Stimulated activated CD8-positive, alpha-beta memory T cell treated with anti-CD3 and anti-CD28 coated beads, Interleukin-2, amount 100 ng/mL, for 48 hours (primary cell): ENCODE data around the gene CYP2S1.

Experiments
- DNase-seq, 2 donors: peaks; one replicate each; pipeline ENCODE4 v3.0.0-alpha.2; 2020; ENCODE audit warnings: low read depth in 2 of 2

CYP2S1 gene

DNA sequence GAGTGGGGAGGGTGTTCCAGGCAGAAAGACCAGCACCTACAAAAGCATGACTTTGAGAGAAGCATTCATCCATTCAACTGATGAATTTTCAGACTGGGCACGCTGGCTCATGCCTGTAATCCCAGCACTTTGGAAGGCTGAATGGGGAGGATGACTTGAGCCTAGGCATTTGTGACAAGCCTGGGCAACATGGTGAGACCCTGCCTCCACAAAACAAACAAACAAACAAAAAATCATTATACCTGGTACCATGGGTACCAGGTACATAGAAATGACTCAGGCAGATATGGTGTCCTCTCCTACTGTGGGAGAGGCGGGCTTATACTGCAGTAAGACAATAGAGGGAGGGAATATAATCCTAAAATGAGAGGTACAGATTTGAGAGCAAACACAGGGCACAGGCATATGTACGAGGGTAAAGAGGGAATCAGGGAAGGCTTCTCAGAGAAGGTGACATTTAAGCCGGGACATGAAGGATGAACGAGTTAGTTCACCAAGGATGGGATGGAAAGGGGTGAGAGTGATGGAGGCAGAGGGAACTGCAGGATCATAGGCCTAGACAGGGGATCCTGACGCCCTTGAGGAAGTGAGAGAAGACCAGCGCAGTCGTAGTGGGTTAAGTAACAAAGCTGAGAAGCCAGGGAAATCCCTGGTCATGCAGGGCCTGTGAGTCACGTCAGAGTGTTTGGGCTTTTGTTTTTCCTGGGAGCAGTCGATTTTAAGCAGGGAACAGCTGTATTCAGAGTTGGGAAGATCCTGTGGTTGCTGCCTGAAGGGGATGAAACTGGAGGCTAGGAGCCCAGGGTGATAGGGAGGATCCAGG is 2.9 kb downstream of the CYP2S1 start:
- no peak for DNase-seq

DNA sequence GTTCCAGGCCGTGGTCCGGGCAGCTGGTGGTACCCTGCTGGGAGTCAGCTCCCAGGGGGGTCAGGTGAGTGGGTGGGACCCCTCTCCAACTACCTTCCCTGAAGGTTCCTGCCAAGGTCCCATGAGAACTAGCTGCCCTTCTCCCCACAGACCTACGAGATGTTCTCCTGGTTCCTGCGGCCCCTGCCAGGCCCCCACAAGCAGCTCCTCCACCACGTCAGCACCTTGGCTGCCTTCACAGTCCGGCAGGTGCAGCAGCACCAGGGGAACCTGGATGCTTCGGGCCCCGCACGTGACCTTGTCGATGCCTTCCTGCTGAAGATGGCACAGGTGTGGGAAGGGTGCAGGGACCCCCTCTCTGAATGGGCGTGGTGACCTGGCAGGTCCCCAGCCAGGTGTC is 5.5 kb downstream of the CYP2S1 start:
- no peak for DNase-seq

DNA sequence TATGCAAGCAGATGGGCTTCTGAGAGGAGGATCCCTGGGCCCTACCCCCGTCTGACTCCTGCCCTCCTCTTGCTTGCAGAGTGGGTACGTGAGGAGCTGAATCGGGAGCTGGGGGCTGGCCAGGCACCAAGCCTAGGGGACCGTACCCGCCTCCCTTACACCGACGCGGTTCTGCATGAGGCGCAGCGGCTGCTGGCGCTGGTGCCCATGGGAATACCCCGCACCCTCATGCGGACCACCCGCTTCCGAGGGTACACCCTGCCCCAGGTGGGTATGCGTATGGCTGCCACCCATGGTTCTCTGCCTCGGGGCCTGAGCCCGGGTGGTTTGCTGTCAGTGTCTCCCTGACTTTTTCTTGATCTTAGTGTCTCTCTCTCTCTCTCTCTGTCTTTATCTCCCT is 10.4 kb downstream of the CYP2S1 start:
- no peak for DNase-seq

DNA sequence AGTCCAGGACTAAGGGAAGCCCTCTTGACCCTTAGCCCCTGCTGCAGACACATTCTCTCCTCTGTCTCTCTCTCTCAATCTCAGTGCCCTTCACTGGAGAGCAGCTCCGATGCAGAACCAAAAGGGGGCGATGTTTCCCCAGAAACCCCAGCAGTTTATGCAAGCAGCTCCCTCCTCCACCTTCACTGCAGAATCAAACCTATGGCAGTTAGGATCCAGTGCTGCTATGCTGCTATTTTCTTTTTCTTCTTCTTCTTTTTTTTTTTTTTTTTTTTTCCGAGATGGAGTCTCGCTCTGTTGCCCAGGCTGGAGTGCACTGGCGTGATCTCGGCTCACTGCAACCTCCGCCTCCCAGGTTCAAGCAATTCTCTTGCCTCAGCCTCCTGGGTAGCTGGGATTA is 11.3 kb downstream of the CYP2S1 start:
- DNase-seq, result peak; percentile 50 to 66

DNA sequence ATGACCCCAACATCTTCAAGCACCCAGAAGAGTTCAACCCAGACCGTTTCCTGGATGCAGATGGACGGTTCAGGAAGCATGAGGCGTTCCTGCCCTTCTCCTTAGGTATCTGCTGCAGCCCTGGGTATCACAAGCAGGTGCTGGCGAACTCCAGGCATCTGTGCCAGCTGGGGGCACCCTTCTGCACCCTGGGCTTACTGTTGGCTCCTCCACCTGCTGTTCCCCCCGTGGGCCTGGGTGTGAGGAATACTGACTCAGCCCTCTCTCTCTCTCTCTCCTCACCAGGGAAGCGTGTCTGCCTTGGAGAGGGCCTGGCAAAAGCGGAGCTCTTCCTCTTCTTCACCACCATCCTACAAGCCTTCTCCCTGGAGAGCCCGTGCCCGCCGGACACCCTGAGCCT is 13.0 kb downstream of the CYP2S1 start:
- no peak for DNase-seq

DNA sequence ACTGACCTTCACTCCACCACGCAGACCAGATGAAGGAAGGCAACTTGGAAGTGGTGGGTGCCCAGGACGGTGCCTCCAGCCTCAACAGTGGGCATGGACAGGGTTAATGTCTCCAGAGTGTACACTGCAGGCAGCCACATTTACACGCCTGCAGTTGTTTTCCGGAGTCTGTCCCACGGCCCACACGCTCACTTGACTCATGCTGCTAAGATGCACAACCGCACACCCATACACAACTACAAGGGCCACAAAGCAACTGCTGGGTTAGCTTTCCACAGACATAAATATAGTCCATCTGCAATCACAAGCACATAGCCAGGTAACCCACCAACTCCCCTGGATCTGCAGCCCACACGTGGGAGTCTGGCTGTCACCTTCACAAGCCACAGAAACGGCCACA is 13.4 kb downstream of the CYP2S1 start:
- no peak for DNase-seq

DNA sequence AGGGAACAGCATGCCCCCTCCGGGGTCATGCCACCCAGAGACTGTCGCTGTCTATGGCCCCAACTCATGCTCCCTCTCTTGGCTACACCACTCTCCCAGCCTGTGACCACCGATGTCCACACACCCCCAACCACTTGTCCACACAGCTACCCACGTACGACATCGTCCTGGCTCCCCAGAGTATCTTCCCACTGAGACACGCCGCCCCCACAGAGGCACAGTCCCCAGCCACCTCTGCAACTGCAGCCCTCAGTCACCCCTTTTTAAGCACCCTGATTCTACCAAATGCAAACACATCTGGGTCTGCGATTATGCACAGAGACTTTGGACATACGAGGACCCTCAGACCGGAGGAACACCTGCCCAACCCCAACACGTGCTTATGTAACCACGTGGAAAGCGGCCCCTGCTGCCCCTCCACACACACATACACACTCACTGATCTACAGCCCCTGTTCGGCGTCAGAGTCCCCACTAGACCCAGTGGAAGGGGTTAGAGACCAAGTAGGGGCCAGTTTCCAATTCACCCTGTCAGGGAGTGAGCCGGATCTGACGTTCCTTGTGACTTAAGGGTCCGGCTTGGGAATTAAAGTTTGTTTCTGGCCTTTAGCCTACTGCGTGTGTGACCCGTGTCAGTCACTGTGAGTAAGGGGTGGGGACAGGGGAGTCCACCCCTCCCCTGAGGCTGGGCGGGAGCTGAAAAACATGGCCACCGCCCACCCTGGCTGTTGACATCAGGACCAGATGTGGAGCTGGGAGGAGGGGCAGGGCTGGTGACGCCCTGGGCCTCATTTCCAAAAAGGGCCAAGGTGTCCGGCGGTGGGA is 14.1 kb downstream of the CYP2S1 start:
- DNase-seq, result no peak

DNA sequence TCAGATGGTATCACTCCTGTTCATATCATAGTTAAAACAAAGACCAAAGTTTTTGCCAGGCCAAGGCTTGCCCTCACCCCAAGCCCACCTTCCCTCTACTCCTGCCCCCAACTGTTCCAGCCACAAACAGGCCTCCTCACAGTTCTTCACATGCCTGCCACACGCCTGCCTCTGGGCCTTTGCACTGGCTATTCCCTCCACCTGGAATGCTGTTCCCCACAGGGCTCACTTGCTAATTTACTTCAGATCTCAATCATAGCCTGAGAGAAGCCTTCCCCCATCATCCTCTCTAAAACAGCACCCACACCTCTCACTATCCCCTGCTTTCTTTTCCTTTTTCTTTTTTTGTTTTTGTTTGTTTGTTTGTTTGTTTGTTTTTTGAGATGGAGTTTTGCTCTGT is 21.1 kb downstream of the CYP2S1 start:
- no peak for DNase-seq

DNA sequence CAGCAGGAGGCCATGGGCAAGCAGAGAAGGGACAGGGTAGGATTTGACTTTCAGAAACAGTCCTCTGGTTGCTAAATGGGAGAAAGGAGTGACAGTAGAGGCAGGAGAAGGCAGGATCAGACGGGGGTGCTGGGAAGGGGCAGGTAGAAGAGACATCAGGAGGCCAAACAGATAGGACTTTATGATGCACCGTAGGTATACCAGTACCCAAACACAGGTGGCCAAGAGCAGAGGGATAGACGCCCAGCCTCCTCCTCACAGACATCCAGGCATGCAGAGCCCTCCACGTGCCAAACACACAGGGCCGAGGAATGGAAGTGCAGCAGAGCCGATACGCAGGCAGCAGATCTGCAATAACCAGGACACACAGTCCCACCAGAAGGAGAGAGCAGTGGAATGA is 24.7 kb downstream of the CYP2S1 start:
- no peak for DNase-seq

DNA sequence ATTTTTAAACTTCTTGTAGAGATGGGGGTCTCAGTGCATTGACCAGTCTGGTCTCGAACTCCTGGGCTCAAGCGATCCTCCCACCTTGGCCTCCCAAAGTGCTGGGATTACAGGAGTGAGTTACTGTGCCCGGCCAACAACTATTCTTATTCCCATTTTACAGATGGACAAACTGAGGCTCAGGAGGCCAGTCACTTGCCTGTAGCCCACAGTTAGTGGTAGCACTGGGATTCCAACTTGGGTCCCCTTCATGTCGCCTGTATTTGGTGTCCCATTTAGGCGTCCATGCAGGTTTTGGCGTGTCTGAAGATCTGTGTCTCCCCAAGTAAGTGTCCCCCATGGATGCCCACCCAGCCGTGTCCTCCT is 25.2 kb downstream of the CYP2S1 start:
- no peak for DNase-seq

DNA sequence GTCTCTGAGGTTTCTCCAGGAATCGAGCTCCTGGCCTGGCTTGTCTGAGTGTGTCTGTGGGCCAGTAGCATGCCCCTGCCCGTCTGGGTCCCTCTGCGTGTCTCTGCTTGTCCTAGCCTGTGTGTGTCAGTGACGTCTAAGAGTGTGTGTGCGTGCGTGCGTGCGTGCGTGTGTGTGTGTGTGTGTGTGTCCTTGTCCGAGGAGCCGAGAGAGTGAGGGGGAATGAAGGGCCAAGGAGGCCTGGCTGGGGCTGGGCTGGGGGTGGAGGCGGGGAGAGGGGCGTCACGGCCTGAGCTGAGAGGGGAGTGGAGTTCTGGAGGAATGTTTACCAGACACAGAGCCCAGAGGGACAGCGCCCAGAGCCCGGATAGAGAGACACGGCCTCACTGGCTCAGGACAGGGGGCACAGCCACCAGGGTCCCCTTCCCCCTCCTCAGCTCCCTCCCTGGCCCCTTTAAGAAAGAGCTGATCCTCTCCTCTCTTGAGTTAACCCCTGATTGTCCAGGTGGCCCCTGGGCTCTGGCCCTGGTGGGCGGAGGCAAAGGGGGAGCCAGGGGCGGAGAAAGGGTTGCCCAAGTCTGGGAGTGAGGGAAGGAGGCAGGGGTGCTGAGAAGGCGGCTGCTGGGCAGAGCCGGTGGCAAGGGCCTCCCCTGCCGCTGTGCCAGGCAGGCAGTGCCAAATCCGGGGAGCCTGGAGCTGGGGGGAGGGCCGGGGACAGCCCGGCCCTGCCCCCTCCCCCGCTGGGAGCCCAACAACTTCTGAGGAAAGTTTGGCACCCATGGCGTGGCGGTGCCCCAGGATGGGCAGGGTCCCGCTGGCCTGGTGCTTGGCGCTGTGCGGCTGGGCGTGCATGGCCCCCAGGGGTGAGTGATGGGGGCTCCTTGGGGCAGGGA is 25.8 kb downstream of the CYP2S1 start, which contains the start of gene AXL:
Gene AXL (plus strand): TSS at position 609 of the 893 bp plus-strand sequence. CDS start 170 bp downstream, at position 779.
- DNase-seq, result no peak

DNA sequence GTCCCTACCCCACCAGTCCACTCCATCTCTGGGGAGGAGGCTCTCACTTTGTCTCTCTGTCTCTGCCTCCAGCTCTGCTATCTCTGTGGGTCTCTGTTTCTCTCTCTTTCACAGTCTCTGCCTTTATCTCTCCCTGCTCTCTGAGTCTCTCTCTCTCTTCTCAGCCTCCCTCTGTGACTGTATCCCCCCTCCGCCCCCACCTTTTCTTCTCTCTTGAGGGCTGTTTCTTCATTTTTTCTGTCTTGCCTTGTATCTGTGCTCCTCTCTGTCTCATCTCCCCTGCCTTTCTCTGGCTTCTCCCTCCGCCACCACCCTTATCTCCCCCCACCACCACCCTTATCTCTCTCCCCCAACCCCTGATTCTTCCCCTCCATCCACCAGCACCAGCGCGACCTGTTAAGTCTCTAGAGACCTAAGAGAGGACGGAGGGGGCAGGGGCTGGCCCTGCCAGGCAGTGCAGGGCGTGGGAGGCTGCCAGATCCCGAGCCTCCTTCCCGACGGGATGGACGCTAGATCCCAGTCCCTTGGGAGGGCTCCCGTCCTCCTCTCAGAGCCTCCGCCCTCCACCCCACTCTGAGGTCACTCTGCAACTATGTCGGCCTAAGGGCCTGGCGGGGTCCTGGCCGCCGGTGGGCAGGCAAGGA is 27.0 kb downstream of the CYP2S1 start:
- DNase-seq, result no peak

DNA sequence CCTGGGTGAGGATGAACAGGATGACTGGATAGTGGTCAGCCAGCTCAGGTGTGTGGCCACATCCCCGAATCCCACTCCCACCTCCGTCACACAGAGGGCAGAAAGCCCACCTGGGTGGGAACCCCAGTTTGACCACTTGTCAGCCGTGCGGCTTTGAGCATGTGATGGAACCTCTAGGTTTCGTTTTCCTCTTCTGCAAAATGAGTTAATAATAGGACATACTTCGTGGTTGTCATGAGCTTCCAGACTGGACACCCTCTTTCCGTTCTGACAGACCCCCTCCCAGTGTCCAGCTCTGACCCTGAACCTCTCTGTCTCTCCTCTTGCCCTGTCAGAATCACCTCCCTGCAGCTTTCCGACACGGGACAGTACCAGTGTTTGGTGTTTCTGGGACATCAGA is 27.8 kb downstream of the CYP2S1 start:
- no peak for DNase-seq

DNA sequence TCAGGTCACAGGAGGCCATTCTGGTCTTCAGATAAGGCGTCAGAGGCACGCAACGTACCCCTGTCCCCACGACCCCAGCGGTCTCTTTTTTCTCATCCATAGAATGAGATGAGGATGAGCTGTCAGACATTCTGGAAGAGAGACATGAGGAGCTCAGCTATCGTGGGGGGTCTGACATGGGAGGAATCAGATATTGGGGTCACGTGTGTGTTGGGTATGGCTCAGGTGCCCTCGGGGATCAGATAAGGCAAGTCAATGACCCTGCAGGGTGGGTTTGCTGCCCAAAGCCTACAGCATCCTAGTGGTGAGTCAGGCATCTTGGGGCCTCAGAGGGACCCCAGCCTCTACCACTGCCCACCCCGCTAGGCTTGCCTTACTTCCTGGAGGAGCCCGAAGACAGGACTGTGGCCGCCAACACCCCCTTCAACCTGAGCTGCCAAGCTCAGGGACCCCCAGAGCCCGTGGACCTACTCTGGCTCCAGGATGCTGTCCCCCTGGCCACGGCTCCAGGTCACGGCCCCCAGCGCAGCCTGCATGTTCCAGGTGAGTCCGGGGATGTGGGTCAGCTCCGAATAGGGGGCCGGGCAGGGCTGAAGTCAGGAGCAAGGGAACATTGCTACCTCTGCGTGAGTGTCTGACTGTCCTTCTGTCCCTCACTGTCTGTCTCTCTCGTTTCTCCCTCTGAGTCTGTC is 28.6 kb downstream of the CYP2S1 start:
- no peak for DNase-seq

DNA sequence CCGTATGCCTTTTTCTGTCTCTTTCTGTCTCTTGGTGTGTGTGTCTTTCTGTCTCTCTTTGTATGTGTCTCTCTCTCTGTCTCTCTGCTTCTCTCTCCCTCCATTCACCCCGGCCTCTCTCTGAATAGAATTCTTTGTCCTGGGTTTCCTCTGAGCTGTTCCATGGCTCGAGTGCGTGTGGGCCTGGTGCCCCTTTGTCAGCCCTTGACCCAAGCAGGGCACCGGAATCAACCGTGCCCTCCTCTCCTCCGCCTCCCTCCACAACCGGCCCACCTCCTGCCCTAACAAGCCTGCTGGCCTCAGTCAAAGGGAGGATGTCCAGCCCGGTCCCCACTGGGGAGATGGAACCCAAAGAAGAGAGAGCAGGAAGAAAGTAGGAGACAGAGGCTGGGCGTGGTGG is 29.2 kb downstream of the CYP2S1 start:
- DNase-seq, result no peak

DNA sequence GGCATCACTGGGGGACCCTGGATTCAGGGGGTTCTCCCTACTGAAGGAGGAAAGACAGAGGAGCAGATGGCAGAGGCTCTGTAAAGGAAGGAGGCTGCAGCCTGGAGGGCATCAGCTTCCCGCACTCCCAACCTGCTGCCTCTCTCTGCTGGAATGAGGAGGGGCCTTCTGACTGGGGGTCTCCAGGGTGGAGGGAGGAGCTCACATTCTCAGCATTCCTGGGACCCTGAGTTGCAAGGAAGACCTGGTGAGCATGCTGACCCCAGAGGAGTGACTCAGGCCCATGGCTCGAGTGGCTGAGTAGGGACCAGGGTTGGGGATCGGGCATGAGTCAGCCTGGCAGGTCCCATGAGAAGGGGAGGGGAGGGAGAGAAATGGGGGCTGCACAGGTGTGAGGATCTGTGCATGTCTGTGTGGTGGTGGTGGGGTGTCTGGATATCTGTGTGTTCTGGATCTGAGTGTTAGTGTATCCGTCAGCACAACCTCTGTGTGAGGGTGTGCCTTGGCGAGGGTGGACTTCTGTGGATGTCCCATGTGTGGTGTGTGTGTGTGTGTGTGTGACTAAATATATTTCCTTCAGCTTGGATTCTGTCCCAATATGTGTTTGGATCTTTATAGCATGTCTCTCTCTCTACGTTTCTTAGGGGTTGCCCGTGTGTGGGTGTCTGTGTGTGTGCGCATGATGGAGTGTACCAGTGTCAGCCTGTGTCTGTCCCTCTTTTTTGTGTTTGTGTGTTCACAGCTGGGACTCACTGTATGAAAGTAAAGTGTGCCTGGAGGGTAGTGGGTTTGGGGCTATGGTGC is 30.6 kb downstream of the CYP2S1 start:
- DNase-seq, result no peak

DNA sequence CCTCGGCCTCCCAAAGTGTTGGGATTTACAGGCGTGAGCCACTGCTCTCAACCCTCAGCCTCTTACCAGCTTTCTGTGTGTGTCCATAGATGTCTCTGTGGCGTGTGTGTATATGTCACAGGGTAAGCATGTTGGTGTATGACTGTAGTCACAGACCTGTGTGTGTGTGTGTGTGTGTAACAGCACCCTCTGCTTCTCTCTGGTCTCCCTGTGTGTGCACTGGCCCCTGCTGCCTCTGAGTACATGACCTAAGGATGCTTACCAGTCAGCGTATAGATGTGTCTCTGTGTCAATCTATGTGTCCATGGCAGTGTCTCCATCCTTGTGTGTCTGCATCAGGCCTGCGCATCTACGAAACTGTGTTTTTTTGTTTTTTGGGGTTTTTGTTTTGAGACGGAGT is 31.6 kb downstream of the CYP2S1 start:
- no peak for DNase-seq

DNA sequence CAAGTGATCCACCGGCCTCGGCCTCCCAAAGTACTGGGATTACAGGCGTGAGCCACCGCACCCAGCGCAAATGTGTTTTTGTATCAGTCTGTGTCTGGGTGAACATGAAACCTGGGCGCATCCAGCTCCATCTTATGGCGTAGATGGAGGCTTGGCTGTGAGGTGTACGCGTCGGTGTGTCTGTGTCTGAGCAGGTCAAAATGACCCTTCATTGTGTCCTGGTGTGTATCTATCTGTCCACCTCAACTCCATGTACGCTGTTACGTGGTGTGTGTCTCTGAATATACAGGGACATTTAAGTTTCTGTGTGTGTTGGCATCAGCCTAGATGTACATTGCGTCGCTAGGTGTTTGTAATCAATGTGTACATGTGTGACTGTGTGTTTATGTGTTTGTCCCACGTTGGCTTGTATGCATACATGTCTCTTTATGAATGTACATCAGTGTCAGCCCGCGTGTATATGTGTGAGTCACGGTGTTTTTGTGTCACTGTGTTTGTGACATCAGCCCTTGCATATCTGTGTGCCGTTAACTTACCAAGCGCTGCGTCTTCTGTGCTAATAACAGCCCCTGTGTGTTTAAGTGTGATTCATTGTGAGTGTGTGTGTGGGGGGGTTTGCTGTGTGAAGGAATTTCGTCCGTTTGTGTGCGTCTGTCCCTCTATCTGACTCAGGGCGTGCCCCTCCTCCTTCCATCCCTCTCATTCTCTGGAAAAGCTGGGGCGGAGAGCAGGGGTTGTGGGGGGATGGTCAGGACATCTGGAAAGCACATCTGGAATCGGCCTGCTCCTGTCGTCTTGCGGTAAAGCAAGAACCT is 32.4 kb downstream of the CYP2S1 start:
- DNase-seq, result peak in 1 of 2 donors; percentile 28
